Fibroblast of peridontal ligament (primary cell): ENCODE results near the gene MRPL27.

Experiments used
- DNase-seq: peaks from one replicate; pipeline ENCODE4 v3.0.0-alpha.2; 2010; ENCODE audit errors: extremely low read depth

The MRPL27 gene

DNA sequence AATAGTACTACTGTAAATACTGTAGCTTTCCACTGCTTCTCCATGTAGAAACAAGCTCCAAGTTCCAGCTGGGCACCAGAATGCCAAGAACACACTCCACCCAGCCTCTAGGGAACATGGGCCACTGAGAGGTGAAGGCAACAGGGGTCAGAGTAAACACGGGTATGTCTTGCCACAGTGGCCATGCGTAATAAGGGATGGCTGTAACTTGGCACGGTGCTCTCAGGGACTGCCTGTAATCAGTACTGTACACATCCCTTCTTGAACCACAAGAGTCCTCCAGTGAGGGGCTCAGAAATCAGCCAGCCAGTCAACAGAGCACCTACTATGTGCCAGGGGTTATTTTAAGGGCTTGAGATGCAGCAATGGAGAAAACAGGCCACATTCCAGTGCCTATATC lies 13.5 kb upstream of the MRPL27 start:
- peak; percentile 39 for DNase-seq

DNA sequence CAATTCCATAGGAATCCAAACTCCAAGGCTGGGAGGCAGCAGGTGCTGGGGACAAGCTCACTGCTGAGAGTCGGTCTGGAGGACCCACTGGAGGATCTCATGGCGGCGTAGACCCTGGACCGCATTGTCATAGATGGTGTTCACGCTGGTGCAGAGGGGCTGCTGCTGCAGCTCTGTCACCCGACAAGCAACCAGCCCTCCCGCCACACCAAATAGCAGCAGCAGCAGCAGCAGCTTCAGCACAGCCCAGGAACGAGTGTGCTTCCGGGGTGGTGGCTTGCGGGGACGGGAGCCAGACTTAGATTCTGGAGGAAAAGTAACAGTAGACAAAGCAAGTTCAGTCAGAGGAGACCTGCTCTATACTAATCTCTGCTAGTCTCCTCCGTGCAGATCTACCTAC lies 9.9 kb upstream of the MRPL27 start:
- DNase-seq = no peak

DNA sequence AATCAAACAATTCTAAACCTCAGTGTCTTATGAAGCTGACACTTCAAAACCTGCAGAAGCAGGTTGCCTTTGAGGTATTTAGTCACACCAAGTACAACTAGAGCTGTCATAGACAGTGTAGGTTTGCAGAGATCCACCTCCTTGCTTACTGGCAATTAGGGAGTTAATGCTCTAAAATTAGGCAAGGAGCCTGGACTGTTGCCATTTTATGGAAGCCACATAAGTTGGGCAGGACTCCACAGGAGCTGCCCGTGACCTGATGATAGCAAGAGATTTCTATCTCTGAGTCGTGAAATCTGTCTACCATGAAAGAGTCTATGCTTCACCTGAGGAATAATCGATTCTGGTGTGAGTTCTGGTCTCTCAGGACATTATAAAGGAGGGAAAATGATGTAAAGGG lies 8.9 kb upstream of the MRPL27 start:
- peak; percentile 51 for DNase-seq

DNA sequence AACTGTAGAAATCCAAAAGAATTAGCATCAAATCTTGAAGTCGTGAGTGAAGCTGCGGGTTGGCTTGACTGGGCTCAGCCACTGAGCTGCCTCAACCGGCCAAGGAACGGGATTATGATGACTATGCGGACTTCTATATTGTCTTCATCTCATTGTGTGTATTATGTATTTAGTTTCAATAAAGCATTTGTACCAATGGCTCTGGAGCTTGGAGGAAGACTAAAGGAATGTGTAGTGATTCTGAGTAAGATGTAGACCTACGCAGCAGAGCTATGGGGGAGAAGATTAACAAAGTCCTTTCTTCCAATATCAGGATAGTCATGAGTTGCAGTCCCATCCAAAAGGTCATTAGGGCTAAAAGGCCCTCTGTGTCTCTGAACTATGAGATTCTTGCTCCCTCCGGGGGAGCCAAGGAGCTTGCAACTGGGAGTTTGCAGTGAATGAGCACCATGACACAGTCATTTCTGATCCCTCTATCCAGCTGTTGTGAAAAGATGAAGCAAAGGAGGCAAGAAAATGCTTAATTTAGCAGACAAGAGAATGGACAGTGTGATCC lies 8.4 kb upstream of the MRPL27 start:
- DNase-seq = no peak

DNA sequence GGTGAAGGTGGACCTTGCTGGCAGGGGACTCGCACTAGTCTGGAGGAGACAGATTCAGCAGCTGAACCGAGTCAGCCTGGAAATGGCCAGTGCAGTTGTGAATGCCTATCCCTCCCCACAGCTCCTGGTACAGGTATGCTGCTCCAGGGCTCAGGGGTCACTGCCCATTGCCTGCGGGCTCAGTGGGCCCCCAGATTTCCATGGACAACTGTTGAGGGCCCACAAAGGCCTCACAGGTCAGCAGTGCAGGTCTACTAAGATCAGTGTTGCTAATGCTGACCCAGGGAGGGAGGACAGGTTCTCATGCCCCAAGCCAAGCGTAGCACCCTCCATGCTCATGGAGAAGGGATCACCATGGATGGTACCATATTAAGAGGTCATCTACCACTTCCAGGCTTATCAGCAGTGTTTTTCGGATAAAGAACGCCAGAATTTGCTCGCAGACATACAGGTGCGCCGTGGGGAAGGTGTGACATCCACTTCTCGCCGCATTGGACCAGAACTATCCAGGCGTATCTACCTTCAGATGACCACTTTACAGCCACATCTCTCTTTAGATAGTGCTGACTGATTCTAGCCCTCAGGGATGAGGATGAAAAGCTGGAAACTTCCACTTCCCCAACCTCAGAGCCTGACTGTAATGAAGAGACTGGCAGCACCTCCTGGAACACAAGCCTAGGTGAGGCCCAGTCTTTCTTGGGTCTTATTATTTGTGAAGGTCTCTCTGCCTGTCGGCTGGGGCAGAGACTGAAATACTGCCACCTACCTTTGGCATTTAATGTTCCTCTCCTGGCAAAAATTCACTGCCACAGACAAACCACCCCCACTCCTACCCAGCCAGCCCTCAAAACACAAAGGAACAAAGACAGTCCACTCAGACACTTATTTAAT lies 7.6 kb upstream of the MRPL27 start:
- DNase-seq = no peak

DNA sequence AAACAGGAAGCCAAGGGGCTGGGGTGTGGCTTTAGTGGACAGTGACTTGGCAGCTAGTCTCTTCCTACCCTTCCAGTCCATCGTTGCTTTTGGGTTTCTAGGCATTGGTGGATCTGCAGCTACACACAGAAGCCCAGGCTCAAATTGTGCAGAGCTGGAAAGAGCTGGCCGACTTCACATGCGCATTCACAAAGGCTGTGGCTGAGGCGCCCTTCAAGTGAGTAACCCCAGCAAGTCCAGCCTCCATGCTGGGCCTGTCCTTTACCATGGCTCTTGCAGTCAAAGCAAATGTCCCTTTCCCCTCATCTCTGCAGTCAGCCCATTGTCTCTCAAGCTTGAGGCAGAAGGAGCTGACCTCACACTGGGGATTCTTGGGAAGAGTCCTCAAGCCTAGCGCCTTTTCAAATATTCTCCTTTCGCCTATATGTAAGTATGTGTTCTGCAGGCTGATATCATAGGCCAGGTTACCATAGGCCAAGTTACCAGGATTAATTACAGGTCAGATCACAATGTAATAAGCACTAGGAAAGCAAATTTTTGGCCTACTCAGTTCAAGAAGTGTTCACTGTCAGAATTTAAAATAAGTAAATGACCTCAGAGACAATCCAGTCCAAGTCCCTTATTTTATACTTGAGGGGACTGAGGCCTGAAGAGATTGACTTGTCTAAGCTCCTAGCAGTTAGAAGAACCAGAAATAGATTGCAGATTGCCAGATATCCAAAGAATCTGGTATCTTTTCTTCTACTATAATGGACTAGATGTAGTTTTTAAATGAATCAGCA lies 6.6 kb upstream of the MRPL27 start:
- DNase-seq = no peak

DNA sequence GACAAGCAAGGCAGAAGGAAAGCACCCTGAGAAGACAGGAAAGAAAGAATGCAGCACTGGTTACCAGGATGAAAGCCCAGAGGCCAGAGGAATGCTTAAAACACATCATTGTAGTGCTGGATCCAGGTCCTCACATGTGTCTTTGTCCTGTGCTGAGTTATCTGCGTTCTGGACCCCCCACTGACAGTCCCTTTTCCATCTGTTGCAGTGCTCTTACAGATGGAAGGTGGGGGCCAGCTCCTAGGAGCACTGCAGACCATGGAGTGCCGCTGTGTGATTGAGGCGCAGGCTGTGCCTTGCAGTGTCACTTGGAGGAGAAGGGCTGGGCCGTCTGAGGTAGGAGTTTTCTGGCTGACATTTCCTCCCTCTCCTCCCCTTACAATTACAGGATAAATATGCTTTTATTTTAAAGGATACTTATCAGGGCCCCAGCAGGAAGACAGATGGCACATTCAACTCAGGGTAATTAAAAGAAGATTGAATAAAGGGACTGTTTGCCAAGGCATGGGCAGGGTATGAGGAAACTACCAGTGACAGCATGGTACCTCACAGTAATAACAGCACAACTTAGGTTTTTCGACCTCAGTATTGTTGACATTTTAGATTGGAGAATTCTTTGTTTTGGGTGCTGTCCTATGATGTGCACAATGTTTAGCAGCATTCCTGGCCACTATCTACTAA lies 3.0 kb upstream of the MRPL27 start:
- no peak for DNase-seq

DNA sequence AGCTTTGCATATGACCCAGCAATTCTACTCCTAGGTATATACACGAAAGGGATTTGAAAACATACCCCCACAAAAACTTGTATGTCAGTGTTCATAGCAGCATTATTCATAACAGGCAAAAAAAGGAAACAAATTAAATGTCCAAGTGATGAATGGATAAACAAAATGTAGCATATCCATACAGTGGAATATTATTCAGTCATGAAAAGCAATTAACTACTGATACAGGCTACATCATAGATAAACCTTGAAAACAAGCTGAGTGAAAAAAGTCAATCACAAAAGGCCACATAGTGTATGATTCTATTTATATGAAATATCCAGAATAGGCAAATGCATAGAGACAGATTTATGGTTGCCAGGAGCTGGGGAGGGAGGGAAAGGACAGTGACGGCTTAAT lies 721 bp upstream of the MRPL27 start:
- DNase-seq = no peak

DNA sequence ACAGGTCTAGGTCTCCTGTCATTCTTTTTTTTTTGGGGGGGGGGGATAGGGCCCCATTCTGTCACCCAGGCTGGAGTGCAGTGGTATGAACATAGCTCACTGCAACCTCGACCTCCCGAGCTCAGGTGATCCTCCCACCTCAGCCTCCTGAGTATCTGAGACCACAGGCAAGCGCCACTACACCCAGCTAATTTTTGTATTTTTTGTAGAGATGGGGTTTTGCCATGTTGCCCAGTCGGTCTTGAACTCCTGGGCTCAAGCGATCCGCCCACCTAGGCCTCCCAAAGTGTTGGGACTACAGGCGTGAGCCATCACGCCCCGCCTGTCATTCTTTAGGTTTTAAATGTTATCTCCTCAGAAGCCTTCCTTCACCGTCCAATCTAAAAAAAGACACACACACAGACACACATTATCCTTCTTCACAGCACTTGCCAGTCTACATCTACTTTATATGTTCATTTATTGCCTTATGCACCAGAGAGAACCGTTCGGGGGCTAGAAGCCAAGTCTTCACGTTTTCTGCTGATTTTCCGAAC lies 694 bp downstream of the MRPL27 start:
- no peak for DNase-seq

DNA sequence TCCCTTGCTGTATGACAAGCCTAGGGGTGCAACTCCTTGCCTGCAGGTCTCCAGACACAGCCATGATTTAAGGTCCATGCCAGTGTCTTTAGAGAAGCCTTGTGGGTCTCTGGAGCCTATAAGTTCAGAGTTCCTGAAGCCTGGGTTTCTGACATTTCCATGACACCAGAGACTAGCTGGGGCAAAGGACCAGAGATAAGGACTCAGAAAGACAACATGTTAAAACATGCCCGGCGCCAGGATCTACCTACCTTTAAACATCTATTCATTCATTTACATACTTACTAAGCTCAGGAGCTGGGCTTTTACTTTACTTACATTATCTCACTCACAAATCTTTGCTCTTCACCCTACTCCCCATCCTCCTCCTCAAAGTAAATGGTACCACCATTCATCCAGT lies 1.5 kb downstream of the MRPL27 start:
- no peak for DNase-seq

DNA sequence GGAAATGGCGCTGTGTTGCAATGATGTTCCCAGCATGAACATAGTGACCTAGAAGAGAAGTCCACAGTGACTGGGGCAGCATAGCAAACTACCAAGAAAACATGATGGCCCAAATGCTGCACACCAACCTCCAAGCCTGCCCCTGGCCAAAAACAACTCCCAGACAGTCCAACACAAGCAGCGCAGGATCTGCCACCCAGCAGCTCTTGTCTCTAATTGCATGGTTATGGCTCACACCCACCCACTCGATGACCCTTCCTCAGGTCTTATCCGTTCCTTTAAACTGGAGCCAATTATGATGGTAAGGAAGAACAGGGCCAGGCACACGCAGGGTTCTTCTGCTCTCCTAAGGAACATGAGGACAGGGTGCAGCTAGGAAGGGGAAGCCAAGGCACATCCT lies 2.9 kb downstream of the MRPL27 start:
- DNase-seq = no peak

DNA sequence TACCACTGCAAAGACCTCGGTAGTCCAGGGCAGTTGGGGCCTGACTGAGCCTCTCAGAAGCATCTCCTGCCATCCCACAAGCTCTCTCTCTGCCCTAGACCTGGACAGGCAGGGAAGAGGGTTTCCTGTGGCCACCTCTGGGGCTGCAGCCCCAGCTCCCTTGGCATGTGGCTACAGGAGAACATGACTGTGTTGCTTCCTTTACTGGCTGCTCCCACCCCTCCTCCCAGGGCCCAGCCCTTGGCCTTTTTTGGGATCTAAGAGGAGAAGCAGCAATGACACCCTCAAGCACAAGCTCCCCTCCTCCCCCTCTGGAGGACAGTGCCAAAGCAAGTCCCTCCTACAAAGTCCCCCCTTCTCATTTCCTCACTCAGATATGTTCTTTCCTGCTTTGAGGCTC lies 5.6 kb downstream of the MRPL27 start:
- no peak for DNase-seq

DNA sequence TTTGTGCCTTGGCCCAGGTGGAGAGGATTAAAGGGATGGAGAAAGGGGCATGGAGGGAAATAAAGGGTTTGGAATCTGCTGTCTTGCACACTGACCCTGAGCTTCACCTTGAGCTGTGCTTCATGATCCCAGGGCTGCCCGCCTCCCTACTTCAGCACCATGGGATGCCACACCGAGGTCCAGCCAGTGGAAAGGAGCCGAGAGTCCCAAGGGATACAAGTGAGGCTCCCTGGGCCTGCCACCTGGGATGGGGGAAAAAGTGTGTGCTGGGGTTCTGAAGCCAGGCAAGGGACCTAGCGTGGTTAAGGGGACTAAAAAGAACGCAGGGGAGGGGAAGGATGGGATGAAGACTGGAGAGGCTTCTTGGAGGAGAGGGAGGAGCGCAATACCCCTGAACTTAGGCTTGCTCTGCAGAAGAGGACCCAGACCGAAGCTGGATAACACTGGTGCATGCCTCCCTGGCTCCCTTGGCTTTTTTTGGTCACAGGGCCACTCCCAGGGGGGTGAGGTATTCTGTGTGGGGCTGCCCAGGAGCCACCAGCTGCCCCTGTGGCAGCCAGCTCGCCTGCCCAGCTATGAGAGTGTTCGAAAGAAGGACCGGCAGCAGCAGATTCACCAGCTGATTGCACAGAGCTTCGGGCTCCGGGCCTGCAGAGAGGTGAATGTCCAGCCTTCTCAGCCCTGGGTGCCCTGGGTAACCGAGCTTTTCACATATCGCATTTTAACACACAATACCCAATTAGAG lies 7.2 kb downstream of the MRPL27 start:
- DNase-seq = no peak

DNA sequence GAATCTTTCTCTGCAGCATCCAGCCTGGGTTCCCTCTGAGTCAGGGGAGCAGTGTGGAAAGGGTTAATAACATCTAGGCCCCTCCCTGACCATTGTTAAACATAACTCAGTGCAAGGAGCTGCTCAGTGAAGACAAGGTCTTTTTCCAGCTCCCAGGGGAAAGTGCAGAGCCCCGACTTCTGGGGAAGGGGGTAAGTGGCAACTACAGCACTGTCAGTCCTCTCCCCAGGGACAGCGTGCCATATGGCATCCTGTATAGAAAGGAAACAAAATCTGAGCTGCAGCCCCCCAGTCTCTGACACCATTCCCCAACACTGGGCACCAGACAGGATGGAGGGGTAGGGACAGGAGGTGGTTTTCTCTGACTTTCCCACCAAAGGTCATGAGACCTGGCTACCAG lies 7.8 kb downstream of the MRPL27 start:
- no peak for DNase-seq

DNA sequence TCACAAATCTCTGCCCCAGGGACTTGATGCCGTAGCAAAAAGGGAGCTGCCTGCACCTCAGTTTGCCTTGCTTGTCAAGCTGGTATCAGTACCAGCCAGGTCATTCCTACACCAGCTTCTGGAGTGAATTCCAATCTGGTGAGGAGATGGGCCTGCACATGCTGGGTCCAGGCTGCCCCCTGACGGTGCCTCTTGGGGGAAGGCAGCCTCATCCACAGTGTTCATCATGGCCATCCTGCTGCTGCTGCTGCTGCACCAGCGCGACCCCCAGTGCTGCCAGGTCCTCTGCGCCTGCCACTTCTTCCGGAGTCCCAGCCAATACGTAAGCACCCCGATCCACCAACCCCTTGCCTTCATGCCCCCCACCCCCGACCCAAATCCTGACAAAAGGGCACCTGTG lies 8.3 kb downstream of the MRPL27 start:
- DNase-seq = peak; percentile 29

DNA sequence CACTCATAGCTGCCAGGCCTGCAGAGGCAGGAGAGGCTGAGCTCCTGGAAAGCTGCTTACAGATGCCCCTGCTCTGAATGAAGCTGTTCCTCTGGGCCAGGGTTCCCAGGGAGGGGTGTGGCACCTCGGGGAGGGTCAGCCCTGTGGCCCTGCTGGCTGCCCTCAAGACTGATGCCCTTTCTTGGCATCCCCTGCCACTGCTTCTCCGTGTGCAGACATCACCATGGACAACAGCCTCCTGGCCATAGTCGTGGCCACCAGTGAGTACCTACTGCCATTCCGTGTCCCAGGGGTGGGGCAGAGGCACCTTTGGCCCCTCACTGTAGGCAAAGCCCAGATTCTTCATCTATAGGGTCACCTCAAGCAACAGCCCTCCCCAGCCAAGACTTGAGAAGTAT lies 8.9 kb downstream of the MRPL27 start:
- DNase-seq = no peak

DNA sequence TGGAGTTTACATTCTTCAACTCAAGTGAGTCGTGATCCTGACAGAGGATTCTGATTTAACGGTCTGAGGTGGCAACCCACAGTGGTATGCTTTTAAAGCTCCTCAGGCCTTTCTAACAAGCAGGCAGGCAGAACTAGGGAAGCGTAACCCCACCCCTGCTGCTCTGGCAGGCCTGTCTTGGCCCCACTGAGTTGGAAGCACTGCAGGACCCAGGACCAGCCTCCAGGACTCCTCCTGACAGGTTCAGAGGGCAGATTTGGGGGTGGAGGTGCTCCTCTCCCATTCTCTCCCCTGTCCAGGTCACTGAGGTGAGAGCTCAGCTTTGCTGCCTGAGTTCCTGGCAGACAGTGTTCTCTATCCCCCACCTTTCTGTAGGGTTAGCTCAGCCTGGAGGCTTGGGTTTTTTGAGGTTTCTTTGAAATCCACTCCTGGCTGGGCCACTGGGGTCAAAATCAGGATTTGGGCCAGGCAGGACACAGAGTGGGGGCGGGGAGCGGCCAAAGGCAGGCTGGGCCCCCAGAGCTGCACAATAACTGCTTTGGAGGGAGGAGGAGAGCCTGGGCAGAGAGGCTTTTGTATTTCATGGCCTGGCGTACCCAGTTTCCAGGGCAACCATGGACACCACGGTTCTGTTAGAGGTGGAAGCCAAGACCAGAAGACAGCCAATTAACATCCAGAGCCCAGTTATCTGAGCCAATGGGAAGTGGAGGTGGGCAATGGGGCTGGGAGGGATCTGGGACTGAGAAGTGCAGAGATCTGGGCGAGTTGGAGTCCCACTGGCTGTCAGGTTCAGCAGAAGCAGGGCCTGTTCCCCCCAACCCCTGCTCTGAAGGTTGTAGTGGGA lies 9.5 kb downstream of the MRPL27 start:
- DNase-seq = peak; percentile 48

DNA sequence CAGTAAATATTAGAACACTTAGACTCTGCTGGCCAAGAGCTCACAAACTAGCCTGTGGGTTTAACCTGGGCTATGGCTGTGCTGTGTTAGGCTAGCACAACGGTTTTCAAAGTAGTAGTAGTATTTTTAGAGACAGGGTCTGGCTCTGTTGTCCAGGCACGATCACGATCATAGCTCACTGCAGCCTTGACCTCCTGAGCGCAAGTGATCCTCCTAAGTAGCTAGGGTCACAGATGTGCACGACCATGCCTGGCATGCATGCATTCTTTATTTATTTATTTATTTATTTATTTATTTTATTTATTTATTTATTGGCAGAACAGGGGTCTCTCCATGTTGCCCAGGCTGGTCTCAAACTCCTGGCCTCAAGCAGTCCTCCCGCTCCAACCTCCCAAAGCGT lies 10.3 kb downstream of the MRPL27 start:
- DNase-seq = no peak

DNA sequence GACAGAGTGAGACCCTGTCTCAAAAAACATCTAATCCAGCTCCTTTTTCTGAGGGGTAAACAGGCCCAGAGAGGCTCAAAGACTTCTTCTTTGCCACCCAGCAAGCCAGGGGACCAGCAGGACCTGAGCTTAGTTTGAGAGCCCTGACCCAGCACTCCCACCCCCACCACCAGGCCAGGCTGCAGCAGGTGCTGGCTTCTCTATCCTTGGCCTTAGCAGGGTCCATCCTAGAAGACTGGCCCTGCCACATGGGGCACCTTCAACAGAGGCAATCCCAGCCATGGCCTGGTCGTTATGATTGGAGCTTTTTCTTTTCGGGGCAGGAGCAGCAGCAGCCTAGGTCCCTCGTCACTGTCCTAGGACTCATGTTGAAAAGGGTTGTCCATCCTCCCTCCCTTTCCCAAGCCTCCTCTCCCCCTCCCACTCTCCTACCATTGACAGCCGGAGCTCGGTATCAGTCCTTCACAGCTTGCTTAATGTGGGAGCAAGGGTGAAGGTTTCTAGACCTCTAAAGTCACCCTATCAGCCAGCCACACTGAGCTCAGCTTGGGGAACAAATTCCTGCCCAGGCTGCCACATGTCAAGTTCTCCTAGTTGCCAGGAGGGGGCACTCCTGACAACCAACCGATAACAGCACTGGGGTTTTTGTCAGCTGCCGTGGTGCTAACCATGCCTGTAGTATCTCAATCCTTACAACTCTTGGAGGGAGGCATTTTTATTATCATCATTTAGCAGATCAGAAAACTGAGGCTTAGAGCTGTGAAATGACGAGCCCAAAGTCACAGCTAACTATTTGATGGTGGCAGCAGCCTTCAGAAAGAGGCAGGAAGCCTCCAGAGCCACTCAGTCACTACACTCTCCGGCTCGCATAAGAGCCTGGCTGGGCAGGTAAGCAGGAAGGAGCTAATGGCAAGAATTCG lies 11.2 kb downstream of the MRPL27 start:
- peak; percentile 78 for DNase-seq
